H1 (cell line): ENCODE data around the gene PPM1F. TPM values are rescaled to one million over a fixed set of nuclear protein-coding genes. Genes with fewer than 3 reads are reported as not detected.

Experiments
- CTCF ChIA-PET: fragments of 300-600 bp; sonication (Branson Sonifier 250); formaldehyde crosslinking; loops from one replicate; lab custom pipeline; 2021; ENCODE audit not compliant: partially characterized antibody; lab: Charles Lee
- POLR2A ChIA-PET: fragments of 300-600 bp; sonication (Branson Sonifier 250); formaldehyde crosslinking; loops from one replicate; lab custom pipeline; 2021; ENCODE audit warnings: inconsistent platforms; ENCODE audit not compliant: partially characterized antibody; lab: Charles Lee
- DNase-seq, 2 experiments: peaks; one replicate each; pipeline versions ENCODE4 v3.0.0 to v3.0.0-alpha.2; 2010 to 2022; ENCODE audit warnings: low spot score in 2 of 2, low read depth in 1 of 2, mixed read lengths in 1 of 2
- FAIRE-seq: peaks from 2 replicates; lab custom pipeline; 2011; peaks lifted over from hg19 to GRCh38; lab: Jason Lieb, UNC
- H2AFZ ChIP-seq: 2 replicates; pipeline ENCODE4 v1.8.1; 2012; ENCODE audit warnings: low read length, inconsistent platforms
- H2AK5ac ChIP-seq: 2 replicates; pipeline ENCODE4 v1.6.1; 2013; ENCODE audit warnings: low read depth, low read length
- H2BK120ac ChIP-seq: replicated peaks from 2 replicates; pipeline ENCODE3; 2013; ENCODE audit warnings: low read depth, low read length, inconsistent platforms
- H2BK12ac ChIP-seq: 2 replicates; pipeline ENCODE4 v1.6.1; 2013; ENCODE audit warnings: low read depth, low read length
- H2BK15ac ChIP-seq: 2 replicates; pipeline ENCODE4 v1.6.1; 2013; ENCODE audit warnings: low read length
- H2BK20ac ChIP-seq: 2 replicates; pipeline ENCODE4 v1.6.1; 2013; ENCODE audit warnings: low read length
- H2BK5ac ChIP-seq: 2 replicates; pipeline ENCODE4 v1.6.1; 2013; ENCODE audit warnings: low read depth, low read length
- H3K14ac ChIP-seq: 2 replicates; pipeline ENCODE4 v1.6.1; 2013; ENCODE audit warnings: inconsistent platforms; ENCODE audit not compliant: insufficient read length
- H3K18ac ChIP-seq: 2 replicates; pipeline ENCODE4 v1.6.1; 2013; ENCODE audit warnings: low read length; ENCODE audit errors: extremely low read depth
- H3K23ac ChIP-seq: 2 replicates; pipeline ENCODE4 v1.6.1; 2013; ENCODE audit warnings: inconsistent platforms; ENCODE audit not compliant: insufficient read length
- H3K23me2 ChIP-seq: 2 replicates; pipeline ENCODE4 v1.6.1; 2013; ENCODE audit warnings: low read depth, low read length
- H3K27ac ChIP-seq: 2 replicates; pipeline ENCODE4 v1.6.1; 2011; ENCODE audit warnings: low read depth, low read length, inconsistent platforms
- H3K27me3 ChIP-seq, 4 experiments: replicated peaks in 1 of 4; 1 replicate in 1 of 4; 2 replicates in 3 of 4; pipeline versions ENCODE4 v1.6.1 to v1.8.1; 2011 to 2013; ENCODE audit warnings: low read length in 3 of 4, mild to moderate bottlenecking in 3 of 4, inconsistent platforms in 2 of 4, mixed read lengths in 2 of 4, moderate library complexity in 1 of 4; ENCODE audit not compliant: control insufficient read depth in 3 of 4, insufficient read depth in 3 of 4; ENCODE audit errors: extremely low read depth in 1 of 4
- H3K36me3 ChIP-seq, 4 experiments: 2 replicates each; pipeline versions ENCODE4 v1.6.1 to v1.8.1; 2011 to 2013; ENCODE audit warnings: mild to moderate bottlenecking in 4 of 4, low read length in 3 of 4, moderate library complexity in 2 of 4, control low read depth in 1 of 4, inconsistent platforms in 1 of 4; ENCODE audit not compliant: insufficient read depth in 4 of 4, control insufficient read depth in 2 of 4
- H3K4ac ChIP-seq: replicated peaks from 2 replicates; pipeline ENCODE3; 2013; ENCODE audit warnings: low read length, low read depth, mixed read lengths, inconsistent platforms; ENCODE audit not compliant: insufficient read length
- H3K4me1 ChIP-seq, 4 experiments: replicated peaks in 1 of 4; 1 replicate in 1 of 4; 2 replicates in 3 of 4; pipeline versions ENCODE4 v1.6.1 to v1.8.1; 2011 to 2013; ENCODE audit warnings: low read length in 3 of 4, inconsistent platforms in 2 of 4, mixed read lengths in 1 of 4; ENCODE audit not compliant: insufficient read depth in 4 of 4, control insufficient read depth in 3 of 4
- H3K4me2 ChIP-seq, 2 experiments: 2 replicates each; pipeline versions ENCODE4 v1.6.1 to v1.8.1; 2011 to 2013; ENCODE audit warnings: low read depth in 2 of 2, low read length in 2 of 2, control low read depth in 1 of 2, inconsistent platforms in 1 of 2, mild to moderate bottlenecking in 1 of 2; ENCODE audit not compliant: insufficient read depth in 1 of 2
- H3K4me3 ChIP-seq, 4 experiments: fragments of 200-600, 300-600 bp in 1 of 4; sonication (generic), shearing (Covaris generic), sonication (Bioruptor Twin) in 1 of 4; 2 replicates each; pipeline versions ENCODE4 v1.5.1 to v1.8.1; 2011 to 2016; ENCODE audit warnings: low read length in 4 of 4, low read depth in 3 of 4, control low read depth in 2 of 4, inconsistent platforms in 2 of 4, mild to moderate bottlenecking in 2 of 4, mixed read lengths in 1 of 4, moderate library complexity in 1 of 4; ENCODE audit not compliant: insufficient read depth in 2 of 4; ENCODE audit errors: extremely low read depth in 1 of 4
- H3K56ac ChIP-seq: replicated peaks from 2 replicates; pipeline ENCODE3; 2013; ENCODE audit warnings: low read depth, mild to moderate bottlenecking, mixed read lengths, low read length, inconsistent platforms; ENCODE audit not compliant: insufficient read length
- H3K79me1 ChIP-seq: 2 replicates; pipeline ENCODE4 v1.6.1; 2013; ENCODE audit warnings: low read depth, low read length, control low read depth
- H3K79me2 ChIP-seq, 2 experiments: 2 replicates each; pipeline versions ENCODE4 v1.6.1 to v1.8.1; 2012 to 2013; ENCODE audit warnings: low read length in 2 of 2, mild to moderate bottlenecking in 2 of 2, inconsistent platforms in 1 of 2; ENCODE audit not compliant: insufficient read depth in 2 of 2, control insufficient read depth in 1 of 2
- H3K9ac ChIP-seq, 4 experiments: replicated peaks in 1 of 4; 1 replicate in 1 of 4; 2 replicates in 3 of 4; pipeline versions ENCODE4 v1.6.1 to v1.8.1; 2011 to 2013; ENCODE audit warnings: low read depth in 3 of 4, low read length in 3 of 4, control low read depth in 2 of 4, mild to moderate bottlenecking in 2 of 4, moderate library complexity in 2 of 4, inconsistent platforms in 1 of 4; ENCODE audit errors: extremely low read depth in 1 of 4
- H3K9me3 ChIP-seq, 2 experiments: 2 replicates each; pipeline versions ENCODE4 v1.6.1 to v1.8.1; 2012 to 2013; ENCODE audit warnings: mild to moderate bottlenecking in 2 of 2, moderate library complexity in 2 of 2, control low read depth in 1 of 2, inconsistent platforms in 1 of 2, low read depth in 1 of 2, low read length in 1 of 2, mixed read lengths in 1 of 2; ENCODE audit not compliant: insufficient read depth in 2 of 2
- H4K20me1 ChIP-seq, 2 experiments: replicated peaks in 1 of 2; 2 replicates each; pipeline versions ENCODE3 to v1.8.1; 2011 to 2013; ENCODE audit warnings: inconsistent platforms in 2 of 2, low read length in 2 of 2, mild to moderate bottlenecking in 1 of 2; ENCODE audit not compliant: insufficient read depth in 2 of 2, control insufficient read depth in 1 of 2
- H4K5ac ChIP-seq: 2 replicates; pipeline ENCODE4 v1.6.1; 2013; ENCODE audit warnings: low read length, low read depth, mixed read lengths, inconsistent platforms; ENCODE audit not compliant: insufficient read length
- H4K8ac ChIP-seq: 2 replicates; pipeline ENCODE4 v1.8.0; 2013; ENCODE audit warnings: mild to moderate bottlenecking, moderate library complexity, low read length, inconsistent platforms; ENCODE audit not compliant: insufficient read depth; ENCODE audit errors: extremely low read depth
- H4K91ac ChIP-seq: replicated peaks from 2 replicates; pipeline ENCODE3; 2013; ENCODE audit warnings: low read length, mixed read lengths, inconsistent platforms; ENCODE audit not compliant: insufficient read length
- BCL11A ChIP-seq, 2 experiments: IDR thresholded peaks; one replicate each; pipeline ENCODE4 v1.6.1; 2011; ENCODE audit warnings: low read depth in 2 of 2, low read length in 2 of 2, mild to moderate bottlenecking in 2 of 2
- CHD1 ChIP-seq: IDR thresholded peaks from 2 replicates; pipeline ENCODE4 v1.6.1; 2012; ENCODE audit warnings: low read depth, low read length, improper control_type of control experiment
- CREB1 ChIP-seq: IDR thresholded peaks from 2 replicates; pipeline ENCODE4 v1.6.1; 2012; ENCODE audit warnings: inconsistent platforms
- JUN ChIP-seq: IDR thresholded peaks from 2 replicates; pipeline ENCODE4 v1.6.1; 2011; ENCODE audit warnings: low read depth, mild to moderate bottlenecking, improper control_type of control experiment, low read length
- JUND ChIP-seq: IDR thresholded peaks from 2 replicates; pipeline ENCODE4 v1.6.1; 2011; ENCODE audit warnings: mild to moderate bottlenecking, improper control_type of control experiment, low read length
- SP1 ChIP-seq: IDR thresholded peaks from 2 replicates; pipeline ENCODE4 v1.6.1; 2011; ENCODE audit warnings: low read depth, low read length
- SP4 ChIP-seq: IDR thresholded peaks from 2 replicates; pipeline ENCODE4 v1.6.1; 2012; ENCODE audit warnings: low read length, inconsistent platforms
- TAF1 ChIP-seq: IDR thresholded peaks from 2 replicates; pipeline ENCODE4 v1.6.1; 2011; ENCODE audit warnings: mild to moderate bottlenecking, low read depth, low read length
- TAF7 ChIP-seq: optimal IDR thresholded peaks from 2 replicates; pipeline ENCODE3; 2011; ENCODE audit warnings: low read depth, mild to moderate bottlenecking, inconsistent platforms, low read length, moderate library complexity, borderline replicate concordance
- WGBS, 2 experiments: shearing (Covaris generic) in 1 of 2; methylation state at CpG; one replicate each; pipeline versions ENCODE4 v1.1.6 to v1.1.7; 2013 to 2015; ENCODE audit warnings: low lambda C conversion rate in 2 of 2, mixed read lengths in 2 of 2, inconsistent platforms in 1 of 2, low coverage in 1 of 2, missing lambda C conversion rate in 1 of 2; ENCODE audit not compliant: insufficient replicate concordance in 2 of 2, insufficient coverage in 1 of 2, insufficient read length in 1 of 2; ENCODE audit errors: extremely low coverage in 1 of 2, missing lambda C conversion rate in 1 of 2; 5-methylcytosine and 5-hydroxymethylcytosine counted together
- polyA plus RNA-seq, 7 experiments: library from polyadenylated mRNA; depleted of rRNA in 3 of 7; stranded (reverse) in 5 of 7; unstranded in 2 of 7; fragments of >200 nt in 5 of 7; fragments of 200-250 nt in 2 of 7; gene quantifications; 1 replicate in 5 of 7; 2 replicates in 1 of 7; 4 replicates in 1 of 7; pipeline versions ENCODE4 v1.2.1 to v1.2.3, GENCODE V29; 2011 to 2013; ENCODE audit warnings: missing spikeins in 2 of 7, mixed read lengths in 2 of 7
- total RNA-seq: library from RNA; stranded (reverse); fragmentation: NEBNext Ultra II Directional; extraction: Animal tissue kit (Norgen Biotek cat#: 25700); gene quantifications from 2 replicates; pipeline ENCODE4 v1.2.1, GENCODE V29; 2021
- TF ChIP-seq, protein P1 (sequence below): IDR thresholded peaks from 2 replicates; pipeline ENCODE4 v1.6.1; 2012; ENCODE audit warnings: inconsistent platforms
- TF ChIP-seq, protein P2 (sequence below): IDR thresholded peaks from 2 replicates; pipeline ENCODE4 v1.6.1; 2011; ENCODE audit warnings: low read depth, mild to moderate bottlenecking, low read length; ENCODE audit not compliant: insufficient read depth
- TF ChIP-seq, protein P3 (sequence below): IDR thresholded peaks from 2 replicates; pipeline ENCODE4 v1.6.1; 2012; ENCODE audit warnings: low read length, inconsistent platforms

The PPM1F gene
- total and polyA plus RNA-seq, 2 of the 8 experiments (the other 6 are each of a cell fraction or from before 2014, with no cell fraction given): 12.4 to 22.8 TPM

DNA sequence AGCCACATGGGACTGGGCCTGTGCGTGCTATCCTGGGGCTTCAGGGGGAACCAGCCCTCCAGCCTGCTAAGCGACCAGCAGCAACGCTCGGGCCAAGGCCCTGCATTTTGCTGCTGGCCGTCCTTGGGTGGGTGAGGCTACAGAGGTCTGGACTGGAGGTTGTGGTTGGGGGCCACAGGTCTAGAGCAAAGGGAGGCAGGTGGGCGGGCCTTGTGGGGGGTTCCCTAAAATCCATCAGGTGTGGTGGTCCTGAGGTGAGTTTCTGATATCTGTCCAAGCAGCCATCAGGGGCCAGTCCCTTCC, 34.7 kb downstream of the PPM1F start:
- H4K91ac ChIP-seq: peak overlapping the region; percentile 66
- H4K20me1 ChIP-seq: no peaks in the 10 kb centered on the region
- H3K14ac ChIP-seq: no peak overlapping the region
- H3K9me3 ChIP-seq: no peaks in the 10 kb centered on the region
- H3K23ac ChIP-seq: no peak overlapping the region
- POLR2A ChIA-PET: interaction anchor here (1.0 to 2.2 kb wide), 3 partner anchors 10 to 22 kb away, joined by 3 to 8 read pairs (median 3); no protein-coding TSS in a partner anchor
- H2BK5ac ChIP-seq: no peak overlapping the region; the same call in 1 of the 2 replicates
- peaks cover 13 to 45% (median 35%) of the 10 kb centered on the region in 4 experiments for H3K4me1 ChIP-seq
- H3K79me1 ChIP-seq: no peaks in the 10 kb centered on the region
- CTCF ChIA-PET: interaction anchor here (1.2 to 3.0 kb wide), 4 partner anchors 10 to 30 kb away, joined by 3 to 16 read pairs (median 6); no protein-coding TSS in a partner anchor
- H2AK5ac ChIP-seq: no peak overlapping the region
- H3K27ac ChIP-seq: 0 out of 2 replicates have a peak overlapping the region, but pooled peaks have one; percentile 5
- H2BK12ac ChIP-seq: peak overlapping the region; percentile 92; the same call in 1 of the 2 replicates
- no peak overlapping the region for H3K56ac ChIP-seq
- no peaks in the 10 kb centered on the region for H3K36me3 ChIP-seq
- no peak overlapping the region for H2BK15ac ChIP-seq
- no peak overlapping the region for H2BK20ac ChIP-seq
- H4K8ac ChIP-seq: no peak overlapping the region
- FAIRE-seq (no peak), DNase-seq (no peak)
- no peak overlapping the region for H3K4me3 ChIP-seq
- H2AFZ ChIP-seq: no peak overlapping the region
- H3K4me2 ChIP-seq: no peak overlapping the region
- H3K18ac ChIP-seq: no peak overlapping the region; the same call in 1 of the 2 replicates
- no peak overlapping the region for H3K9ac ChIP-seq
- H3K4ac ChIP-seq: peak overlapping the region; percentile 39
- H2BK120ac ChIP-seq: no peak overlapping the region
- no peaks in the 10 kb centered on the region for H3K23me2 ChIP-seq
- no peaks in the 10 kb centered on the region for H3K79me2 ChIP-seq
- no peaks in the 10 kb centered on the region; a peak in 1 of 7 replicates for H3K27me3 ChIP-seq
- no peak overlapping the region for H4K5ac ChIP-seq
- 84% methylated on average over 6 of the region's 6 CpGs; no CpG with 5 or more reads in 1 of the 2 experiments for WGBS, 2 experiments
- no peak for TF ChIP-seq TAF1
- no peak for TF ChIP-seq JUN
- TF ChIP-seq SP1: no peak
- TF ChIP-seq, protein P1, sequence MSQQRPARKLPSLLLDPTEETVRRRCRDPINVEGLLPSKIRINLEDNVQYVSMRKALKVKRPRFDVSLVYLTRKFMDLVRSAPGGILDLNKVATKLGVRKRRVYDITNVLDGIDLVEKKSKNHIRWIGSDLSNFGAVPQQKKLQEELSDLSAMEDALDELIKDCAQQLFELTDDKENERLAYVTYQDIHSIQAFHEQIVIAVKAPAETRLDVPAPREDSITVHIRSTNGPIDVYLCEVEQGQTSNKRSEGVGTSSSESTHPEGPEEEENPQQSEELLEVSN: no peak
- no peak for TF ChIP-seq BCL11A (IDR thresholded peaks at IDR 0.05; ENCODE audit: low read depth in 2 of 2, low read length in 2 of 2)
- TF ChIP-seq CHD1: no peak
- TF ChIP-seq CREB1: no peak
- TF ChIP-seq SP4: no peak
- no peak for TF ChIP-seq JUND
- TF ChIP-seq, protein P2, sequence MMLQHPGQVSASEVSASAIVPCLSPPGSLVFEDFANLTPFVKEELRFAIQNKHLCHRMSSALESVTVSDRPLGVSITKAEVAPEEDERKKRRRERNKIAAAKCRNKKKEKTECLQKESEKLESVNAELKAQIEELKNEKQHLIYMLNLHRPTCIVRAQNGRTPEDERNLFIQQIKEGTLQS: no peak
- TF ChIP-seq TAF7: no peak
- TF ChIP-seq, protein P3, sequence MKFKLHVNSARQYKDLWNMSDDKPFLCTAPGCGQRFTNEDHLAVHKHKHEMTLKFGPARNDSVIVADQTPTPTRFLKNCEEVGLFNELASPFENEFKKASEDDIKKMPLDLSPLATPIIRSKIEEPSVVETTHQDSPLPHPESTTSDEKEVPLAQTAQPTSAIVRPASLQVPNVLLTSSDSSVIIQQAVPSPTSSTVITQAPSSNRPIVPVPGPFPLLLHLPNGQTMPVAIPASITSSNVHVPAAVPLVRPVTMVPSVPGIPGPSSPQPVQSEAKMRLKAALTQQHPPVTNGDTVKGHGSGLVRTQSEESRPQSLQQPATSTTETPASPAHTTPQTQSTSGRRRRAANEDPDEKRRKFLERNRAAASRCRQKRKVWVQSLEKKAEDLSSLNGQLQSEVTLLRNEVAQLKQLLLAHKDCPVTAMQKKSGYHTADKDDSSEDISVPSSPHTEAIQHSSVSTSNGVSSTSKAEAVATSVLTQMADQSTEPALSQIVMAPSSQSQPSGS: no peak
